ENCODE measurements around the gene NOTCH2. TPM values are rescaled to one million over a fixed set of nuclear protein-coding genes. Genes with fewer than 3 reads are reported as not detected.

Gene NOTCH2
- total RNA-seq, 6 experiments from 2014 or later = 32.4 to 75.2 (median 49.0) TPM

- intact Hi-C loops (cut with DNase I) = no loop called here
- no peak for DNase-seq
- H3K27me3 ChIP-seq = no peaks in the 10 kb centered on the region
These were observed 159.4 kb downstream of the NOTCH2 start for GRCh38 chr1:119909890-119910596.

GRCh38 chr1:119908661-119909060 lies 160.8 kb downstream of the NOTCH2 start:
- 77% methylated on average over 3 of the region's 3 CpGs for WGBS (ENCODE audit: insufficient coverage, low coverage, low lambda C conversion rate, missing lambda C conversion rate)
- H3K9me3 ChIP-seq = no peaks in the 10 kb centered on the region
- intact Hi-C loops (cut with DNase I) = no loop called here

More at GRCh38 chr1:119909890-119910596, 159.4 kb downstream of the NOTCH2 start:
- ATAC-seq = no peak
- Histone ChIP-seq H3K4me1 (peaks cover 0 to 14% (median 0%) of the 10 kb centered on the region in 4 donors), H3K9me3 (no peaks in the 10 kb centered on the region), H3K27ac (no peak overlapping the region), H3K4me3 (no peak overlapping the region), H3K36me3 (peaks cover 0 to 14% (median 10%) of the 10 kb centered on the region in 4 donors)
- TF ChIP-seq POLR2A (IDR thresholded peaks at IDR 0.05) (no peak), CTCF (IDR thresholded peaks at IDR 0.05) (no peak)
- WGBS (ENCODE audit: insufficient coverage, low coverage, low lambda C conversion rate, missing lambda C conversion rate) = 78% methylated on average over 8 of the region's 9 CpGs

DNA sequence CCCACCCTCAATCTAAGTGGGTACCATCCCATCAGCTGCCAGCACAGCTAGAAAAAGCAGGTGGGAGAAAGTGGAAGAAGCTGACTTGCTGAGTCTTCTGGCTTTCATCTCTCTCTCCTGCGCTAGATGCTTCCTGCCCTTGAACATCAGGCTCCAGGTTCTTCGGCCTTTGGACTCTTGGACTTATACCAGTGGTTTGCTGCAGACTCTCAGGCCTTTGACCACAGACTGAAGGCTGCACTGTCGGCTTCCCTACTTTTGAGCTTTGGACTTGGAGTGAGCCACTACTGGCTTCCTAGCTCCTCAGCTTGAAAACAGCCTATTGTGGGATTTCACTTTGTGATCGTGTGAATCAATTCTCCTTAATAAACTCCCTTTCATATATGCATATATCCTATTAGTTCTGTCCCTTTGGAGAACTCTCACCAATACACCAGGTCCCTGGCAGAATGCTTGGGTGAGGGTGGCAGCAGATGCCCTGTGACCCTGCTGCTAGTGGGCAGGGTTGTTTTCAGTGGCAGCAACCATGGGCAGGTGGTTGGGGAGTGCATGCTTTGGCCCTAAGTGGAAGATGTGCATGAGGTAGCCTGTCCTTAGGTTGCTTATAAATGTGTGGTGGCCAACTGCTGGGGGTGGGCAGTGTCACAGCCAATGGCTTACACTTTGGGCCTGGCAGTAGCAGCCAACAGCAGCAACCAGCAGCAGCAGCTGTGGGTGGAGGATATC lies 162.4 kb downstream of the NOTCH2 start:
- ATAC-seq (peak; percentile 72 to 91 (median 82)), DNase-seq (peak in 1 of 3 donors; percentile 73)
- Histone ChIP-seq H3K4me3 (no peak overlapping the region), H3K27ac (peak overlapping the region in 1 of 3 donors; percentile 34), H3K9me3 (no peaks in the 10 kb centered on the region), H3K27me3 (no peaks in the 10 kb centered on the region), H3K4me1 (peaks cover 0 to 14% (median 0%) of the 10 kb centered on the region in 4 donors), H3K36me3 (no peaks in the 10 kb centered on the region)
- 29% methylated on average over 3 of the region's 4 CpGs for WGBS (ENCODE audit: insufficient coverage, low coverage, low lambda C conversion rate, missing lambda C conversion rate)
- intact Hi-C loops (cut with DNase I) = no loop called here
- TF ChIP-seq CTCF (IDR thresholded peaks at IDR 0.05) (no peak), POLR2A (IDR thresholded peaks at IDR 0.05) (no peak)

More at GRCh38 chr1:119908661-119909060, 160.8 kb downstream of the NOTCH2 start:
- no peaks in the 10 kb centered on the region for H3K27me3 ChIP-seq
- DNase-seq (no peak), ATAC-seq (no peak)
- TF ChIP-seq POLR2A (IDR thresholded peaks at IDR 0.05) = no peak
- H3K36me3 ChIP-seq = peaks cover 0 to 2% (median 0%) of the 10 kb centered on the region in 4 donors
- peaks cover 0 to 14% (median 0%) of the 10 kb centered on the region in 4 donors for H3K4me1 ChIP-seq
- no peak overlapping the region for H3K4me3 ChIP-seq
- no peak overlapping the region for H3K27ac ChIP-seq

GRCh38 chr1:119903443-119903835 lies 166.0 kb downstream of the NOTCH2 start:
- TF ChIP-seq POLR2A (IDR thresholded peaks at IDR 0.05) (no peak), CTCF (IDR thresholded peaks at IDR 0.05) (no peak)
- H3K27me3 ChIP-seq = no peaks in the 10 kb centered on the region
- peaks cover 0 to 14% (median 0%) of the 10 kb centered on the region in 4 donors for H3K4me1 ChIP-seq
- no peaks in the 10 kb centered on the region for H3K9me3 ChIP-seq
- intact Hi-C loops (cut with DNase I) = no loop called here
- no peaks in the 10 kb centered on the region for H3K36me3 ChIP-seq
- no peak overlapping the region for H3K27ac ChIP-seq
- ATAC-seq (peak in 1 of 4 donors; percentile 71), DNase-seq (no peak)
- no peak overlapping the region for H3K4me3 ChIP-seq

Data from right lobe of liver (tissue), 6 donors.